Measurements from ENCODE around the gene SULT1A2. TPM values are rescaled to one million over a fixed set of nuclear protein-coding genes. Genes with fewer than 3 reads are reported as not detected.

Gene SULT1A2
- total and polyA plus RNA-seq, 2 of the 13 experiments (the other 11 are each of a cell fraction or from before 2014, with no cell fraction given): 33.0 to 34.2 TPM

DNA sequence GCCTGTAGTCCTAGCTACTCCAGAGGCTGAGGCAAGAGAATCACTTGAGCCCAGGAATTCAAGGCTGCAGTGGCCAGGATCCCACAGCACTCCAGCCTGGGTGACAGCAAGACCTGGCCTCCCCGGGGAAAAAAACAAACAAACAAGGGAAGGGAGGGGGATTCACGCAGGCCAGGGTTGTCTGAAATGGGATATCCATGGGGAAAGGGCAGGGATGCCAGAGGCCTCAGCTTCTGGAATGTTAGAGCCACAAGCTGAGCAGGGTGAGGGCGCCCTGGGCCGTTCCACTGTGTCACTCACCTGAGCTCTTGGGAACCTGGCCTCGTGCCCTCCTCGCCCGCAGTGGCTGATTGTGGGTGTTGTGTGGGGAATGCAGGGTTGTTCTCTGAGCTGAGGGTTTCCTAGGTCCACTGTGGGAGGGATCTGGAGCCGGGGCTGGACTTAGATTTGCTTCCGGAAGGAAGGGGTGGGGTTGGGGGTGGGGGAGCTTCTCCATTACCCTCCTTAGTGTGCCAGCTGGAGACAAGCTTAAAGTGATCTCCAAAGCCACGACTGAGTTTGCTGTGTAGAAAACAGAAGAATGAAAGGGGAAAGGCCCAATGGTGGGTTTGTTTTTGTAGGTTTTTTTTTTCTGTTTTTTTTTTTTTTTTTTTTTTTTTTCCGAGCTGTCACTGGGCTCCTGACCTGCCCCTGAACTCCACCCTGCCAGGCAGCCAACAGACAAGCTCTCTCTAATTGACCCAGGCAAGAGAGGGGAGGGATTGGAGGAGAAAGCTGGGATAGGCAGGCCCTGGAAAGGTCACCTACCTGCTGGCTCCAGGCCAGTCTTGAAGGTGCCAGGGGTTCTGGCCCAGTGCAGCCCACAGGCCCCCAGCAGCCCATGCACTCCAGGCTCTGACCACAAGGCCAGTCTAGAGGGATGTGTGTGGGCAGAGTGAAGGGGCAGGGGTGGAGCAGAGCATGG is 13.1 kb upstream of the SULT1A2 start, which contains the start of gene SULT1A1 (continued):
- TF ChIP-seq, protein P1, sequence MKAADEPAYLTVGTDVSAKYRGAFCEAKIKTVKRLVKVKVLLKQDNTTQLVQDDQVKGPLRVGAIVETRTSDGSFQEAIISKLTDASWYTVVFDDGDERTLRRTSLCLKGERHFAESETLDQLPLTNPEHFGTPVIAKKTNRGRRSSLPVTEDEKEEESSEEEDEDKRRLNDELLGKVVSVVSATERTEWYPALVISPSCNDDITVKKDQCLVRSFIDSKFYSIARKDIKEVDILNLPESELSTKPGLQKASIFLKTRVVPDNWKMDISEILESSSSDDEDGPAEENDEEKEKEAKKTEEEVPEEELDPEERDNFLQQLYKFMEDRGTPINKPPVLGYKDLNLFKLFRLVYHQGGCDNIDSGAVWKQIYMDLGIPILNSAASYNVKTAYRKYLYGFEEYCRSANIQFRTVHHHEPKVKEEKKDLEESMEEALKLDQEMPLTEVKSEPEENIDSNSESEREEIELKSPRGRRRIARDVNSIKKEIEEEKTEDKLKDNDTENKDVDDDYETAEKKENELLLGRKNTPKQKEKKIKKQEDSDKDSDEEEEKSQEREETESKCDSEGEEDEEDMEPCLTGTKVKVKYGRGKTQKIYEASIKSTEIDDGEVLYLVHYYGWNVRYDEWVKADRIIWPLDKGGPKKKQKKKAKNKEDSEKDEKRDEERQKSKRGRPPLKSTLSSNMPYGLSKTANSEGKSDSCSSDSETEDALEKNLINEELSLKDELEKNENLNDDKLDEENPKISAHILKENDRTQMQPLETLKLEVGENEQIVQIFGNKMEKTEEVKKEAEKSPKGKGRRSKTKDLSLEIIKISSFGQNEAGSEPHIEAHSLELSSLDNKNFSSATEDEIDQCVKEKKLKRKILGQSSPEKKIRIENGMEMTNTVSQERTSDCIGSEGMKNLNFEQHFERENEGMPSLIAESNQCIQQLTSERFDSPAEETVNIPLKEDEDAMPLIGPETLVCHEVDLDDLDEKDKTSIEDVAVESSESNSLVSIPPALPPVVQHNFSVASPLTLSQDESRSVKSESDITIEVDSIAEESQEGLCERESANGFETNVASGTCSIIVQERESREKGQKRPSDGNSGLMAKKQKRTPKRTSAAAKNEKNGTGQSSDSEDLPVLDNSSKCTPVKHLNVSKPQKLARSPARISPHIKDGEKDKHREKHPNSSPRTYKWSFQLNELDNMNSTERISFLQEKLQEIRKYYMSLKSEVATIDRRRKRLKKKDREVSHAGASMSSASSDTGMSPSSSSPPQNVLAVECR (CRISPR knock-in tag; IDR thresholded peaks at IDR 0.05; ENCODE audit: borderline replicate concordance): no peak; the same call in 1 of the 2 replicates
- TF ChIP-seq NFIC (IDR thresholded peaks at IDR 0.05; ENCODE audit: low read length) (no peak), U2AF1 (optimal IDR thresholded peaks at IDR 0.05; ENCODE audit: low read depth, low read length) (no peak), PRMT3 (CRISPR knock-in tag; IDR thresholded peaks at IDR 0.05; ENCODE audit: borderline replicate concordance, low read depth) (no peak), ZNF335 (CRISPR knock-in tag; IDR thresholded peaks at IDR 0.05) (peak; percentile 66; the same call in 1 of the 2 replicates), ZNF354B (CRISPR knock-in tag; IDR thresholded peaks at IDR 0.05) (no peak), ZFYVE20 (CRISPR knock-in tag; IDR thresholded peaks at IDR 0.05; ENCODE audit: borderline replicate concordance, low read depth) (no peak), ZNF274 (CRISPR knock-in tag; IDR thresholded peaks at IDR 0.05) (no peak; the same call in 1 of the 2 replicates), ZNF614 (CRISPR knock-in tag; IDR thresholded peaks at IDR 0.05; ENCODE audit: borderline replicate concordance) (peak; percentile 29; the same call in 1 of the 2 replicates), ZBTB42 (CRISPR knock-in tag; IDR thresholded peaks at IDR 0.05) (no peak), NFRKB (IDR thresholded peaks at IDR 0.05) (no peak), MAFF (IDR thresholded peaks at IDR 0.05; ENCODE audit: low read depth, low read length) (no peak), NRL (CRISPR knock-in tag; IDR thresholded peaks at IDR 0.05; ENCODE audit: borderline replicate concordance) (no peak), ZNF547 (CRISPR knock-in tag; IDR thresholded peaks at IDR 0.05) (peak; percentile 84), FOXK1 (CRISPR knock-in tag; IDR thresholded peaks at IDR 0.05; ENCODE audit: borderline replicate concordance, low read depth) (peak; percentile 69), DR1 (CRISPR knock-in tag; IDR thresholded peaks at IDR 0.05) (no peak; the same call in 1 of the 2 replicates), ZMYM3 (CRISPR knock-in tag; IDR thresholded peaks at IDR 0.05) (peak; percentile 52), CENPX (CRISPR knock-in tag; IDR thresholded peaks at IDR 0.05) (no peak), ZNF570 (CRISPR knock-in tag; IDR thresholded peaks at IDR 0.05; ENCODE audit: borderline replicate concordance) (no peak), ZBTB7B (CRISPR knock-in tag; IDR thresholded peaks at IDR 0.05) (peak; percentile 36; the same call in 1 of the 2 replicates), MAF1 (CRISPR knock-in tag; IDR thresholded peaks at IDR 0.05; ENCODE audit: borderline replicate concordance) (no peak; the same call in 1 of the 2 replicates), NFYB (CRISPR knock-in tag; IDR thresholded peaks at IDR 0.05) (peak; percentile 71), ZMYM4 (CRISPR knock-in tag; IDR thresholded peaks at IDR 0.05) (no peak)
- TF ChIP-seq, protein P2, sequence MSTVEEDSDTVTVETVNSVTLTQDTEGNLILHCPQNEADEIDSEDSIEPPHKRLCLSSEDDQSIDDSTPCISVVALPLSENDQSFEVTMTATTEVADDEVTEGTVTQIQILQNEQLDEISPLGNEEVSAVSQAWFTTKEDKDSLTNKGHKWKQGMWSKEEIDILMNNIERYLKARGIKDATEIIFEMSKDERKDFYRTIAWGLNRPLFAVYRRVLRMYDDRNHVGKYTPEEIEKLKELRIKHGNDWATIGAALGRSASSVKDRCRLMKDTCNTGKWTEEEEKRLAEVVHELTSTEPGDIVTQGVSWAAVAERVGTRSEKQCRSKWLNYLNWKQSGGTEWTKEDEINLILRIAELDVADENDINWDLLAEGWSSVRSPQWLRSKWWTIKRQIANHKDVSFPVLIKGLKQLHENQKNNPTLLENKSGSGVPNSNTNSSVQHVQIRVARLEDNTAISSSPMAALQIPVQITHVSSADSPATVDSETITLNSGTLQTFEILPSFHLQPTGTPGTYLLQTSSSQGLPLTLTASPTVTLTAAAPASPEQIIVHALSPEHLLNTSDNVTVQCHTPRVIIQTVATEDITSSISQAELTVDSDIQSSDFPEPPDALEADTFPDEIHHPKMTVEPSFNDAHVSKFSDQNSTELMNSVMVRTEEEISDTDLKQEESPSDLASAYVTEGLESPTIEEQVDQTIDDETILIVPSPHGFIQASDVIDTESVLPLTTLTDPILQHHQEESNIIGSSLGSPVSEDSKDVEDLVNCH (CRISPR knock-in tag; IDR thresholded peaks at IDR 0.05): no peak; the same call in 1 of the 2 replicates
